Measurements from ENCODE around the gene METTL26. TPM values are rescaled to one million over a fixed set of nuclear protein-coding genes. Genes with fewer than 3 reads are reported as not detected.
A peak's percentile ranks its signal among the peaks of the same experiment; 100 is the strongest.

The METTL26 gene
- total and polyA plus RNA-seq, 9 of the 15 experiments (the other 6 are each of a cell fraction or from before 2014, with no cell fraction given): 7.3 to 262 (median 80.9) TPM

DNA sequence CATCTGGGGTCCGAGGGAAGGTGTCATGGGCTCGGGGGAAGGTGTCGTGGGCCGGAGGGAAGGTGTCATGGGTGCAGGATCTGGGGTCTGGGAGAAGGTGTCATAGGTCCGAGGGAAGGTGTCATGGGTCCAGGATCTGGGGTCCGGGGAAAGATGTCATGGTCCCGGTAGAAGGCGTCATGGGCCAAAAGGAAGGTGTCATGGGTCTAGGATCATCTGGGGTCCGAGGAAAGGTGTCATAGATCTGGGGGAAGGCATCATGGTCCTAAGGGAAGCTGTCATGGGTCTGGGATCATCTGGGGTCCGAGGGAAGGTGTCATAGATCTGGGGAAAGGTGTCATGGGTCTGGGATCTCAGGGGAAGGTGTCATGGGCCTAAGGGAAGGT is 45.3 kb downstream of the METTL26 start:
- Histone ChIP-seq H3K4me2 (ENCODE audit: insufficient read depth, low read length) (peak overlapping the region; percentile 94), H3K27ac (ENCODE audit: extremely low read depth, low read depth, low read length) (peak overlapping the region; percentile 80; the same call in 2 of the 3 replicates), H3K9me3 (replicated peaks; ENCODE audit: control insufficient read depth, insufficient read depth, low read depth, low read length) (no peaks in the 10 kb centered on the region), H4K20me1 (replicated peaks; ENCODE audit: control insufficient read depth, insufficient read depth, low read length) (peaks cover 16% of the 10 kb centered on the region), H3K79me2 (ENCODE audit: control insufficient read depth, insufficient read depth, low read length) (peaks cover 75% of the 10 kb centered on the region), H3K27me3 (ENCODE audit: control insufficient read depth in 2 of 2, insufficient read depth in 2 of 2, low read length in 2 of 2) (no peaks in the 10 kb centered on the region), H3K4me1 (replicated peaks in 1 of 2; ENCODE audit: control insufficient read depth in 2 of 2, insufficient read depth in 2 of 2, low read length in 2 of 2) (peaks cover 18 to 71% of the 10 kb centered on the region in 2 experiments; a peak in 4 of 5 replicates), H3K4me3 (peak overlapping the region; percentile 90), H3K36me3 (ENCODE audit: control insufficient read depth, insufficient read depth, low read length) (peaks cover 26% of the 10 kb centered on the region; the same call in 2 of the 3 replicates), H3K9me1 (ENCODE audit: control insufficient read depth, insufficient read depth, low read length) (peaks cover 8% of the 10 kb centered on the region), H2AFZ (ENCODE audit: low read depth, low read length) (no peak overlapping the region), H3K9ac (ENCODE audit: insufficient read depth in 1 of 2, low read depth in 2 of 2, low read length in 2 of 2) (peak overlapping the region; percentile 84 to 95)
- TF ChIP-seq CBX1 (IDR thresholded peaks at IDR 0.05; ENCODE audit: low read depth) (no peak), CREB1 (IDR thresholded peaks at IDR 0.05) (0 out of 2 replicates have a peak, but pooled peaks have one; percentile 26), CREB1 (CRISPR knock-in tag; IDR thresholded peaks at IDR 0.05) (peak; percentile 55; the same call in 1 of the 2 replicates)
- TF ChIP-seq, protein P1, sequence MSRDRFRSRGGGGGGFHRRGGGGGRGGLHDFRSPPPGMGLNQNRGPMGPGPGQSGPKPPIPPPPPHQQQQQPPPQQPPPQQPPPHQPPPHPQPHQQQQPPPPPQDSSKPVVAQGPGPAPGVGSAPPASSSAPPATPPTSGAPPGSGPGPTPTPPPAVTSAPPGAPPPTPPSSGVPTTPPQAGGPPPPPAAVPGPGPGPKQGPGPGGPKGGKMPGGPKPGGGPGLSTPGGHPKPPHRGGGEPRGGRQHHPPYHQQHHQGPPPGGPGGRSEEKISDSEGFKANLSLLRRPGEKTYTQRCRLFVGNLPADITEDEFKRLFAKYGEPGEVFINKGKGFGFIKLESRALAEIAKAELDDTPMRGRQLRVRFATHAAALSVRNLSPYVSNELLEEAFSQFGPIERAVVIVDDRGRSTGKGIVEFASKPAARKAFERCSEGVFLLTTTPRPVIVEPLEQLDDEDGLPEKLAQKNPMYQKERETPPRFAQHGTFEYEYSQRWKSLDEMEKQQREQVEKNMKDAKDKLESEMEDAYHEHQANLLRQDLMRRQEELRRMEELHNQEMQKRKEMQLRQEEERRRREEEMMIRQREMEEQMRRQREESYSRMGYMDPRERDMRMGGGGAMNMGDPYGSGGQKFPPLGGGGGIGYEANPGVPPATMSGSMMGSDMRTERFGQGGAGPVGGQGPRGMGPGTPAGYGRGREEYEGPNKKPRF (IDR thresholded peaks at IDR 0.05; ENCODE audit: low read depth, low read length): no peak
- ChIA-PET CTCF (ENCODE audit: low intra/inter-chr PET ratio) (no interaction called here), POLR2A (interaction anchor here (0.8 to 1.2 kb wide), 4 partner anchors 9 to 41 kb away, joined by 3 to 4 read pairs (median 3); no protein-coding TSS in a partner anchor)
- DNase-seq (ENCODE audit: extremely low read depth in 1 of 4, low spot score in 3 of 4) (no peak), ATAC-seq (no peak), FAIRE-seq (peak; percentile 44)
- intact Hi-C loops (cut with micrococcal nuclease): loop anchor here (1.0 kb wide), 1 partner anchor 50 kb away; the partner anchor contains the start of gene MCRIP2
- 28% methylated on average over 10 of the region's 10 CpGs for WGBS (ENCODE audit: insufficient coverage, low coverage, missing lambda C conversion rate)
- in situ Hi-C loops (cut with MboI): no loop called here
- BruUV-seq (replicated peaks): no TSS peak
